ENCODE measurements around the gene TADA2A.

The TADA2A gene

GRCh38 chr17:37465069-37465616 lies 58.5 kb downstream of the TADA2A start:
- H3K4me3 ChIP-seq (ENCODE audit: low read length) = no peak overlapping the region
- TF ChIP-seq, protein P1, sequence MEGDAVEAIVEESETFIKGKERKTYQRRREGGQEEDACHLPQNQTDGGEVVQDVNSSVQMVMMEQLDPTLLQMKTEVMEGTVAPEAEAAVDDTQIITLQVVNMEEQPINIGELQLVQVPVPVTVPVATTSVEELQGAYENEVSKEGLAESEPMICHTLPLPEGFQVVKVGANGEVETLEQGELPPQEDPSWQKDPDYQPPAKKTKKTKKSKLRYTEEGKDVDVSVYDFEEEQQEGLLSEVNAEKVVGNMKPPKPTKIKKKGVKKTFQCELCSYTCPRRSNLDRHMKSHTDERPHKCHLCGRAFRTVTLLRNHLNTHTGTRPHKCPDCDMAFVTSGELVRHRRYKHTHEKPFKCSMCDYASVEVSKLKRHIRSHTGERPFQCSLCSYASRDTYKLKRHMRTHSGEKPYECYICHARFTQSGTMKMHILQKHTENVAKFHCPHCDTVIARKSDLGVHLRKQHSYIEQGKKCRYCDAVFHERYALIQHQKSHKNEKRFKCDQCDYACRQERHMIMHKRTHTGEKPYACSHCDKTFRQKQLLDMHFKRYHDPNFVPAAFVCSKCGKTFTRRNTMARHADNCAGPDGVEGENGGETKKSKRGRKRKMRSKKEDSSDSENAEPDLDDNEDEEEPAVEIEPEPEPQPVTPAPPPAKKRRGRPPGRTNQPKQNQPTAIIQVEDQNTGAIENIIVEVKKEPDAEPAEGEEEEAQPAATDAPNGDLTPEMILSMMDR (conservative IDR thresholded peaks at IDR 0.05; ENCODE audit: low read depth, low read length) = no peak
- DNase-seq (ENCODE audit: low read depth) = no peak

DNA sequence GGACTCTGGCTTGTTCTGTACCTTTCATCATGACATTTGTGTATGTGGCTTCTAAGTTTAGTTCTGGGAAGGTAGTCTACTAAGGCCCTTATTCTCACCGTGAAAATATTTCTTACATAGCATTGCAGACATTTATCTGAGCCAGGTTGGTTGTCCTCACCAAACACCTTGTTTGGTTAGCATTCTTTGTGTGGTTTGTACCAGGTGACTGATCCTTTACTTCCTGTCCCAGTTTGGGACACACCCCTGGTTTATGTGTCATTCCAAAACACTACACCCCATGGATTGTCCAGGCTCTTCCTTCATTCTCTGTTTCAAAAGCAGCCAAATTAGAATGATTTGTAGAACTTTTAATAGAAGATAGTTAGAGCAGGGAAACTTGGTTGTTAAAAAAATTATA lies 59.8 kb downstream of the TADA2A start:
- DNase-seq (ENCODE audit: low read depth) = no peak
- no peak overlapping the region for H3K4me3 ChIP-seq (ENCODE audit: low read length)
- TF ChIP-seq, protein P1 (conservative IDR thresholded peaks at IDR 0.05; ENCODE audit: low read depth, low read length) = no peak

- DNase-seq (ENCODE audit: low read depth) = no peak
- no peak overlapping the region for H3K4me3 ChIP-seq (ENCODE audit: low read length)
- TF ChIP-seq, protein P1 (conservative IDR thresholded peaks at IDR 0.05; ENCODE audit: low read depth, low read length) = no peak
Measured at GRCh38 chr17:37470181-37470580, 63.5 kb downstream of the TADA2A start.

- no peak for DNase-seq (ENCODE audit: low read depth)
- H3K4me3 ChIP-seq (ENCODE audit: low read length) = no peak overlapping the region
Measured at GRCh38 chr17:37475731-37476420, 69.2 kb downstream of the TADA2A start.

DNA sequence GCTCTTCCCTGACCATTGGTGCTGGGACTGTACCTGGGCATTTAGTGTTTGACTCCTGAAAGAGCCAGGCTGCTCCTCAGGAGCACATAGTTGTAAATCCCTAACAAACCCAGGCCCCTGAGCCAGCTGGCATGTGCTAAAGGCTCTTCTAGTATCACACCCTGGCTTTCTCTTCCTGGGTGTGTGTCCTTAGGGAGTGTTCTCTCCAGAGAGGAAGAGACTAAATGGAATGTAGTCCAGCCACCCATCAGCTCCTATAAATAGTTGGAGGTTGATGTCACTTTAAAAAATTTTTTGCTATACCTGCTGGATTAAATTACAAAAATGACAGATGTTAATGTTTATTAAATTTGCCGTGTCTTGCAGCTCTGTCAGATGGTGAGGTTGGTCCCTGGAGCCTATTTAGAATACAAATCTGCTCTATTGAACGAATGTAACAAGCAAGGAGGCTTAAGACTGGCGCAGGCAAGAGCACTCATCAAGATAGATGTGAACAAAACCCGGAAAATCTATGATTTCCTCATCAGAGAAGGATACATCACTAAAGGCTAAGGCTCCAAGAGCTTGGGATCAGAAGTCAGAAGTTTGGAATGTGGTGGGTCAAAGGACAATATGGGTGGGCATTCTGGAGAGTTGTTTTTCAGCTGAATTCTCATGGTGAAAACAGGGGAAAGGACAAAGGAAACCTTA lies 69.9 kb downstream of the TADA2A start:
- DNase-seq (ENCODE audit: low read depth) = no peak
- H3K4me3 ChIP-seq (ENCODE audit: low read length) = no peak overlapping the region
- TF ChIP-seq, protein P1 (conservative IDR thresholded peaks at IDR 0.05; ENCODE audit: low read depth, low read length) = no peak

More at GRCh38 chr17:37475731-37476420, 69.2 kb downstream of the TADA2A start:
- TF ChIP-seq, protein P1 (conservative IDR thresholded peaks at IDR 0.05; ENCODE audit: low read depth, low read length) = no peak

DNA sequence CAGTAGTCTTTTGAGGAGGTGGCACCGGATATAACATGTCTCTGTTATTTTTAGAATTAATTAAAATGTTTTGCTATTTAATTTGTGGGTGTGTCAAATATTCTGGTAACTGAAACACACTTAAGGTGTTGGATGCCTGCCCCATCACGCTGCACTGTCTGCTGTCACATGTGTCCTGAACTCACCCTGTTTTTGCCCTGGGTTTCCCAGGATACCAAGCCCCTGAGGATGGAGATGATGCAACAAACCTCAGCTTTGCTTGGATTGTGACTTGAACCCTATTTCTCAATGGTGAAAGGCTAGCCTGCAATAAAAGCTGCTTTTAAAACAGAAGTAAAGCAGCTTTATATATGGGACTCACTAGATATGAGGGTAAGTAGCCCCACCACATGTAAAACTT lies 71.5 kb downstream of the TADA2A start:
- H3K4me3 ChIP-seq (ENCODE audit: low read length) = no peak overlapping the region
- TF ChIP-seq, protein P1 (conservative IDR thresholded peaks at IDR 0.05; ENCODE audit: low read depth, low read length) = no peak
- DNase-seq (ENCODE audit: low read depth) = no peak

All from retinal pigment epithelial cell (primary cell).